Breast epithelium (tissue), 3 donors: ENCODE results near the gene CTCF.

ENCODE experiments used
- CTCF ChIP-seq, 3 donors: fragments of 450-650 bp; IDR thresholded peaks; one replicate each; pipeline ENCODE4 v1.5.1; 2016 to 2017; ENCODE audit warnings: antibody characterized with exemption in 3 of 3, mild to moderate bottlenecking in 3 of 3, moderate library complexity in 3 of 3
- POLR2A ChIP-seq: fragments of 450-650 bp; IDR thresholded peaks from one replicate; pipeline ENCODE4 v1.6.1; 2016; ENCODE audit warnings: antibody characterized with exemption, mild to moderate bottlenecking, moderate library complexity

GRCh38 chr16:67551091-67551490 lies 11.2 kb upstream of the CTCF start:
- TF ChIP-seq CTCF (IDR thresholded peaks at IDR 0.05) (no peak), POLR2A (no peak)
